Measurements from ENCODE around the gene CYTH4. TPM values are rescaled to one million over a fixed set of nuclear protein-coding genes. Genes with fewer than 3 reads are reported as not detected.

Gene CYTH4
- total and polyA plus RNA-seq, 4 donors = 10.5 to 84.2 (median 35.0) TPM

- 90% methylated on average over 15 of the region's 15 CpGs for WGBS, 2 donors
- Histone ChIP-seq H3K9me3 (ENCODE audit: control insufficient read depth in 4 of 4, insufficient read depth in 3 of 4, low read length in 3 of 4) (no peaks in the 10 kb centered on the region), H3K27ac (ENCODE audit: low read depth in 1 of 2, low read length in 1 of 2) (no peak overlapping the region), H3K4me3 (no peak overlapping the region), H3K9ac (ENCODE audit: insufficient read depth in 1 of 2, low read length in 2 of 2) (no peak overlapping the region), H3K27me3 (ENCODE audit: control insufficient read depth in 3 of 3, insufficient read depth in 3 of 3, low read length in 2 of 3) (no peaks in the 10 kb centered on the region), H3K4me1 (ENCODE audit: control insufficient read depth in 5 of 5, insufficient read depth in 5 of 5, low read length in 5 of 5) (peaks cover 0 to 12% (median 0%) of the 10 kb centered on the region in 5 donors), H3K36me3 (ENCODE audit: control insufficient read depth in 4 of 4, insufficient read depth in 4 of 4, low read length in 4 of 4) (no peaks in the 10 kb centered on the region)
- ATAC-seq (ENCODE audit: insufficient read depth, low FRiP score) (no peak), DNase-seq (no peak)
- TF ChIP-seq CTCF (IDR thresholded peaks at IDR 0.05; ENCODE audit: control extremely low read depth, extremely low read depth) = no peak
These were observed 81.1 kb downstream of the CYTH4 start for GRCh38 chr22:37363261-37363992.

Other genes with a start within 250 kb of the CYTH4 start
- gene KCTD17, start 230.8 kb upstream of the CYTH4 start, total RNA-seq = 10 to 100 TPM in 1 of 2 donors, 1 to 10 TPM in 1; 9.7 to 26.0 TPM
- gene KCTD17, start 230.8 kb upstream of the CYTH4 start, polyA plus RNA-seq = 10 to 100 TPM; 15.1 to 21.6 TPM
- gene TMPRSS6, start 172.8 kb upstream of the CYTH4 start, total RNA-seq = under 1 TPM; 0.09 to 0.57 TPM
- gene TMPRSS6, start 172.8 kb upstream of the CYTH4 start, polyA plus RNA-seq = 1 to 10 TPM in 1 of 2 donors, under 1 TPM in 1; 0.81 to 1.0 TPM
- gene IL2RB, start 132.6 kb upstream of the CYTH4 start, total RNA-seq = 1 to 10 TPM; 3.8 to 5.9 TPM
- gene IL2RB, start 132.6 kb upstream of the CYTH4 start, polyA plus RNA-seq = 1 to 10 TPM; 1.0 to 4.1 TPM
- 10 to 100 TPM in 1 of 2 donors, 1 to 10 TPM in 1; 4.4 to 14.0 TPM for gene C1QTNF6, start 94.3 kb upstream of the CYTH4 start, total RNA-seq
- gene C1QTNF6, start 94.3 kb upstream of the CYTH4 start, polyA plus RNA-seq = 1 to 10 TPM; 3.8 to 4.3 TPM
- gene SSTR3, start 70.0 kb upstream of the CYTH4 start, total RNA-seq = under 1 TPM; 0.09 to 0.11 TPM
- under 1 TPM; 0.04 to 0.87 TPM for gene SSTR3, start 70.0 kb upstream of the CYTH4 start, polyA plus RNA-seq
- 10 to 100 TPM; 16.7 to 81.6 TPM for gene RAC2, start 38.2 kb upstream of the CYTH4 start, total RNA-seq
- 100 to 1,000 TPM in 1 of 2 donors, 10 to 100 TPM in 1; 28.9 to 217 TPM for gene RAC2, start 38.2 kb upstream of the CYTH4 start, polyA plus RNA-seq
- gene ELFN2, start 145.0 kb downstream of the CYTH4 start, total RNA-seq = 1 to 10 TPM; 1.5 to 6.8 TPM
- 1 to 10 TPM in 1 of 2 donors, under 1 TPM in 1; 0.62 to 1.6 TPM for gene ELFN2, start 145.0 kb downstream of the CYTH4 start, polyA plus RNA-seq
- gene MFNG, start 203.9 kb downstream of the CYTH4 start, total RNA-seq = 10 to 100 TPM; 16.9 to 45.2 TPM
- gene MFNG, start 203.9 kb downstream of the CYTH4 start, polyA plus RNA-seq = 10 to 100 TPM; 14.3 to 46.7 TPM
- 10 to 100 TPM; 12.0 to 16.3 TPM for gene CARD10, start 236.9 kb downstream of the CYTH4 start, total RNA-seq
- gene CARD10, start 236.9 kb downstream of the CYTH4 start, polyA plus RNA-seq = 1 to 10 TPM; 6.8 to 8.4 TPM